ENCODE measurements around the gene MYBPC2.

The MYBPC2 gene

DNA sequence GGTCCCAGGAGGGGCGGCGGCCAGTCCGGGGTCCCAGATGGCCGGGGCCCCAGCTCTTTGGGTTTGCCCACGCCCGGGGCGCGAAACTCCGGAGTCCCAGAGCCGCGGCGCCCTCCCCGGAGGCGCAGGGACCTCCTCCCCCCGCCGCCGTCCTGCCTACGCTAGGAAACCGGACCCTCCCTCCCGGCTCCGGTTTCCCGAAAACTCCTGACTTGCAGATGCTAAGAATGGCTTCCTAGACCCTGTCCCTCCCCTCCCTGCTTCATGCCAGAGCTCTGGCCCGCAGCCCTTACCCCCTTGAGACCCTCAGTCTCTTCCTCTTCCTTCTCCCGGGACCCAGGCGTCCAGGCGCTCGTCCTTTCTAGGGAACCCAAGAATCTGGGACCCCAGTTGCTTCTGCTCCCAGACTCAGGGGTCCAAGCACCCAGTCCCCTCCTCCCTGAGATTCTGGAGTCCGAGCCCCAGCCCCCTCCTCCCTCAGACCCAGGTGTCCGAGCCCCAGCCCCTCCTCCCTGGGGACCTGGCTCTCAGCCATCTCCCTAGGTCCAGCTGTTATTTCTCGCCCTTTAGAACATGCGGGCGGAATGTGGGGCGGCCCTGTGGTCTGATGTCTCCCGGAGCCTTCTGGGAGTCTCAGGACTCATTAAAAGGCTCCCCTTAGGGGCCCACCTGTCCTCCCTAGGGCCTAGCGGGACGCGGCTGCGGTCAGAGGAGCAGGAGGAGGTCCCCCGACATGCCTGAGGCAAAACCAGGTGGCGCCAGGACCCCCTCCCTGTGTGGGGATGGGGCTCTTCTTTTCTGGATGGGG is at the start of gene MYBPC2:
MYBPC2 (plus strand) TSS at position 672 of the 808 bp plus-strand sequence; CDS start at position 734, 62 bp downstream.
- TF ChIP-seq CTCF (conservative IDR thresholded peaks at IDR 0.05; ENCODE audit: low read depth, low read length): no peak
- H3K4me3 ChIP-seq (ENCODE audit: low read depth, low read length): peak within 1 kb of the TSS; percentile 63
- peak; percentile 69 for DNase-seq (ENCODE audit: low read depth)

DNA sequence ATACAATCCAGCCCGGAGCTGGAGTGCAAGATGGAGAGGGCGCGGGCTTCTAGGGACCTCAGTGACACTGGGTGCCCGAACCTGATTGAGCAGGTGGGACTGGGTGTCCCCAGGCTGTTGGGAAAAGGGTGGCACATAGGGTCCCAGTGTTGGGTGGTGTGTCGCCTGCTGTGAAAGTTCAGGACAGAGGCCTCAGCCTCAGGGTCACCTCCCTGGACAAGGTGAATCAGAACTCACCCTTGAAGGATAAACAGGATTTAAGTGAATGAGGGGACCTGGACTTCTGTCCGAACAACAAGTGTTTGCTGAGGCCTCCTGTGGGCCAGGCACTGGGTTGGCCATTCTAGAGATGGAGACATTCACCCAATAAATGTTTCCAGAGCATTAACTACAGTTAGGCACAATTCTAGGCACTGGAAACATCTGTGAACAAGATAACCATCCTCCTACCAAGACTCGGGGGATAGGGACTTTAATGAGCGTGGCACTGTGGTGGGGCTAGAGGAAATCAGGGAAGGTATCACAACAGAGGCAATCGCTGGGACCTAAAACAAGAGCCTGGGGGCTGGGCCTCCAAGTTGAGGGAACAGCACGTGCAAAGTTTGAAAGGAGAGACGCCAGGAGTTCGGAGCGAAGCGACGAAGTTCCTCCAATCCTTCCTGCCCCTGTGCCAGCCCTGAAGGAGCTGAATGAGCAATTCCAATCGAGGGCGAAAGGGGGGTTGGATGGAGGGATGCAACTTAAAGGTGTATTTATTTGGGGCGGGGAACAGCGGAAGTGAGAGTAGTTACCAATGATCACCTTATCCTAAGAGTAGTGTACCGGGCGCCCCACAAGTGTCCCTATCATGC is 49.5 kb upstream of the MYBPC2 start:
- no peak for DNase-seq (ENCODE audit: low read depth)
- H3K4me3 ChIP-seq (ENCODE audit: low read depth, low read length): peak overlapping the region; percentile 67
- TF ChIP-seq CTCF (conservative IDR thresholded peaks at IDR 0.05; ENCODE audit: low read depth, low read length): no peak

DNA sequence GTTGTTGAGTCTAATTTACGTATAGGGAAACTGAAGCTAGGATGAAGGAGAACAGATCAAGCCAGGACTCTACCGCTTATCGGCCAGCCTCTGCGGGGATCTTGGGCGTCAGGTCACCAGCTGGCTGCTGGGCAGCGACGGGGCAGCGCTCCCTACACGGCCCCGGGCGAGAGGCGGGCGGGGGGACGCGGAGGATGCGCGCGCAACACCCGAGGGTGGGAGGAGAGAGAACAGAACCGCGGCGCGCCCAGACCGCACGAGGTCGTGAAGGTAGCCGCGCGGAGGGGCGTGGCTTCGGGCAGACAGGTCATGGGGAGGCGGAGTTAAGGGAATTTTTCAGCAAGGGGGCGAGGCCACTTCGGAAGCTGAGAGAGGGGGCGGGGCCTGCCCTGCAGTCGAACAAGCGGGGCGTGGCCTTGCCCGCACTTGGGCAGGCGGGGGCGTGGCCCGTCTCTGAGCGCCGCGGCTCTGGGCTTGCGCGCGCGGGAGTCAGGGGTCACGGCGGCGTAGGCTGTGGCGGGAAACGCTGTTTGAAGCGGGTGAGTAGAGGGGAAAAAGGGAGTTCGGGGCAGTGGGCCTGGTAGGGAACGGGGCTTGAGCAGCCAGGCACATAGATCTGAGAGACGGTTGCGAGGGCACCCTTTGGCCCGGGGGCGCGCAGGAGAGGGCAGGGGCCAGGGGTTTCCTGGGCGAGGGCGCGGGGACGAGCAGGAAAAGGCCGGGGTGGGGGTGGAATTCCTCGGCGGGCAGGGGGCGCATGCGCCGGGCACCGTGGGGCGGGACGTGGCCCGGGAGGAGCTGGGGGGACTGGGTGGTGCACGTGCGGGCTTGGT is 48.6 kb upstream of the MYBPC2 start, which contains the start of gene POLD1:
POLD1 (plus strand) TSS at position 496 of the 833 bp plus-strand sequence. CDS start 14,505 bp downstream, outside the sequence.
- DNase-seq (ENCODE audit: low read depth): peak; percentile 99
- TF ChIP-seq CTCF (conservative IDR thresholded peaks at IDR 0.05; ENCODE audit: low read depth, low read length): no peak
- peak within 1 kb of the TSS; percentile 67 for H3K4me3 ChIP-seq (ENCODE audit: low read depth, low read length)

GRCh38 chr19:50384685-50385535 is 47.8 kb upstream of the MYBPC2 start:
- no peak for TF ChIP-seq CTCF (conservative IDR thresholded peaks at IDR 0.05; ENCODE audit: low read depth, low read length)
- peak; percentile 52 for DNase-seq (ENCODE audit: low read depth)

DNA sequence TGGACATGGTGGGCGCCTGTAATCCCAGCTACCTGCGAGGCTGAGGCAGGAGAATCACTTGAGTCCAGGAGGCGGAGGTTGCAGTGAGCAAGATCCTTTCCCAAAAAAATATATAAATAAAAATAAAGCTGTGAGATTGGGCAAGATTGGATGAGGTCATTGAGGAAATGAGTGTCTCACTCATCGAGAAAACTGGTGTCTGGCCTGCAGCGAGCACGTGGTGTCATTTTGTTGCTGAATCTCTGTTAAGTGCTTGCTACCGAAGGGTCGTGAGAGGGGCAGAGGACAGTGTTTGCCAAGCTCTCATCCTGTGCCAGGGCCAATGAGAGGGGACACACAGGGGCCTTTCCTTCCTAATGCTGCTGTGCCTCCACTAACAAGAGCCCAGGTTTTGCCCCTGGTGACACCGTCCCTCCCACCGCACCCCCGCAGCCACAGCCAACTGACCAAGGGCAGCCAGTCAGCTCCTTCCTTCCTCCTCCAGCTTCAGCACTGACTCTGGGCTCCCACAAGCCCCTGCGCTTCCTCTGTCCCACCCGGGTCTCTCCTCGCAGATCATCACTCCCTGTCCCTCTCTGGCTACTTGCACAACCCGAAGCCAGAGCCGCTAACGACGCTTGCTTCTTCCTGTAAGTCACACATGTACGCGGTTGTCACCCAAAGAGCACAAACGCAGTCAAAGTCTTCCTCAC is 45.4 kb upstream of the MYBPC2 start:
- DNase-seq (ENCODE audit: low read depth): peak; percentile 52
- TF ChIP-seq CTCF (conservative IDR thresholded peaks at IDR 0.05; ENCODE audit: low read depth, low read length): no peak

More at GRCh38 chr19:50384685-50385535, 47.8 kb upstream of the MYBPC2 start:
- H3K4me3 ChIP-seq (ENCODE audit: low read depth, low read length): peak overlapping the region; percentile 67

More for the DNA sequence above, 45.4 kb upstream of the MYBPC2 start:
- no peak overlapping the region for H3K4me3 ChIP-seq (ENCODE audit: low read depth, low read length)
